NCI-H146 treated with DMSO at 0.1 percent for 48 hours (cell line): ENCODE measurements around the gene DNAJB2.

Experiments
- DNase-seq: peaks from one replicate; lab custom pipeline; 2025; ENCODE audit not compliant: unreplicated experiment; lab: John Stamatoyannopoulos, UW

Gene DNAJB2

GRCh38 chr2:219279151-219279915, at the start of gene DNAJB2:
TSS of gene DNAJB2 (plus strand) at chr2:219279366. CDS start at chr2:219279834, 468 bp downstream.
- DNase-seq = peak; percentile 81

- no peak for DNase-seq
Measured at GRCh38 chr2:219230059-219230540, 49.1 kb upstream of the DNAJB2 start.

- no peak for DNase-seq
Measured at GRCh38 chr2:219234331-219234730, 44.8 kb upstream of the DNAJB2 start.

- no peak for DNase-seq
Measured at GRCh38 chr2:219243291-219243761, 35.8 kb upstream of the DNAJB2 start.

GRCh38 chr2:219244789-219245147, 34.4 kb upstream of the DNAJB2 start:
- DNase-seq = no peak

- peak; percentile 44 for DNase-seq
Measured at GRCh38 chr2:219245148-219245898, 33.8 kb upstream of the DNAJB2 start, which contains the start of the genes GLB1L and STK16. TSS of gene GLB1L (minus strand) at chr2:219245444. CDS start at chr2:219243573, 1,871 bp downstream. TSS of gene STK16 (plus strand) at chr2:219245479. CDS start at chr2:219246000, 521 bp downstream.

GRCh38 chr2:219245899-219246230, 33.3 kb upstream of the DNAJB2 start:
- no peak for DNase-seq

- no peak for DNase-seq
Measured at GRCh38 chr2:219246559-219246958, 32.6 kb upstream of the DNAJB2 start.

GRCh38 chr2:219247678-219248642, 31.2 kb upstream of the DNAJB2 start:
- no peak for DNase-seq

- no peak for DNase-seq
Measured at GRCh38 chr2:219248845-219249202, 30.3 kb upstream of the DNAJB2 start.

GRCh38 chr2:219249203-219249980, 29.8 kb upstream of the DNAJB2 start:
- no peak for DNase-seq

GRCh38 chr2:219250049-219250781, 29.0 kb upstream of the DNAJB2 start:
- DNase-seq = no peak

GRCh38 chr2:219251656-219252055, 27.5 kb upstream of the DNAJB2 start:
- DNase-seq = no peak

- DNase-seq = no peak
Measured at GRCh38 chr2:219252084-219252483, 27.1 kb upstream of the DNAJB2 start.

- DNase-seq = peak; percentile 5
Measured at GRCh38 chr2:219252570-219252899, 26.6 kb upstream of the DNAJB2 start.

- peak; percentile 3 for DNase-seq
Measured at GRCh38 chr2:219252900-219253752, 26.0 kb upstream of the DNAJB2 start, which contains the start of gene TUBA4B. TSS of gene TUBA4B (plus strand) at chr2:219253243. CDS start at chr2:219253408, 165 bp downstream.

- DNase-seq = peak; percentile 44
Measured at GRCh38 chr2:219253753-219254589, 25.2 kb upstream of the DNAJB2 start, which contains the start of gene TUBA4A. TSS of gene TUBA4A (minus strand) at chr2:219253918. CDS start at chr2:219253858, 60 bp downstream.
